SK-N-SH (cell line): ENCODE measurements around the gene PDCD1. TPM values are rescaled to one million over a fixed set of nuclear protein-coding genes. Genes with fewer than 3 reads are reported as not detected.

Experiments used
- CTCF ChIA-PET: fragments of 300-600, 350-600 bp; formaldehyde crosslinking; extraction: SDS; loops from one replicate; lab custom pipeline; 2021; lab: Yijun Ruan, JAX
- POLR2A ChIA-PET: fragments of 350-600 bp; sonication (Branson Sonifier 250); formaldehyde crosslinking; extraction: SDS; loops from one replicate; lab custom pipeline; 2020; ENCODE audit warnings: antibody characterized with exemption, inconsistent platforms; lab: Yijun Ruan, JAX
- DNase-seq: peaks from one replicate; pipeline ENCODE4 v3.0.0; 2012
- H2AFZ ChIP-seq: fragments of 200-600 bp; sonication (generic); 2 replicates; pipeline ENCODE4 v1.8.1; 2016; ENCODE audit warnings: antibody characterized with exemption, mild to moderate bottlenecking, low read depth
- H3F3A ChIP-seq: fragments of 200-600 bp; sonication (generic); replicated peaks from 2 replicates; pipeline ENCODE3; 2016; ENCODE audit warnings: antibody characterized with exemption, mild to moderate bottlenecking; ENCODE audit not compliant: insufficient read depth
- H3K27ac ChIP-seq, 2 experiments: fragments of 200-500 bp in 1 of 2; fragments of 200-600 bp in 1 of 2; sonication (Bioruptor generic) in 1 of 2; sonication (generic), shearing (Covaris generic) in 1 of 2; 2 replicates each; pipeline versions ENCODE4 v1.5.1 to v1.6.1; 2014 to 2016; ENCODE audit warnings: low read depth in 2 of 2, inconsistent platforms in 1 of 2, low read length in 1 of 2, mild to moderate bottlenecking in 1 of 2, mixed read lengths in 1 of 2
- H3K27me3 ChIP-seq: fragments of 200-600 bp; sonication (generic), shearing (Covaris generic); 2 replicates; pipeline ENCODE4 v1.6.1; 2016; ENCODE audit warnings: mixed run types; ENCODE audit not compliant: insufficient read depth
- H3K36me3 ChIP-seq, 2 experiments: fragments of 200-500 bp in 1 of 2; fragments of 200-600 bp in 1 of 2; sonication (Bioruptor generic) in 1 of 2; sonication (generic) in 1 of 2; replicated peaks in 1 of 2; 2 replicates each; pipeline versions ENCODE3 to v1.5.1; 2014 to 2016; ENCODE audit warnings: low read length in 1 of 2, mild to moderate bottlenecking in 1 of 2; ENCODE audit not compliant: insufficient read depth in 2 of 2, control insufficient read depth in 1 of 2
- H3K4me1 ChIP-seq, 2 experiments: fragments of 200-500 bp in 1 of 2; fragments of 200-600 bp in 1 of 2; sonication (Bioruptor generic) in 1 of 2; sonication (generic), shearing (Covaris generic) in 1 of 2; 2 replicates each; pipeline versions ENCODE4 v1.5.1 to v1.6.1; 2014 to 2016; ENCODE audit warnings: low read depth in 1 of 2, low read length in 1 of 2, mixed run types in 1 of 2; ENCODE audit not compliant: insufficient read depth in 2 of 2, control insufficient read depth in 1 of 2
- H3K4me2 ChIP-seq: fragments of 200-600 bp; sonication (generic), shearing (Covaris generic); 2 replicates; pipeline ENCODE4 v1.6.1; 2017; ENCODE audit warnings: mixed run types
- H3K4me3 ChIP-seq, 2 experiments: fragments of 200-500 bp in 1 of 2; fragments of 200-600 bp in 1 of 2; sonication (Bioruptor generic) in 1 of 2; sonication (generic), shearing (Covaris generic) in 1 of 2; 2 replicates each; pipeline versions ENCODE4 v1.5.1 to v1.8.1; 2014 to 2016; ENCODE audit warnings: low read depth in 2 of 2, inconsistent platforms in 1 of 2, low read length in 1 of 2, mild to moderate bottlenecking in 1 of 2, mixed read lengths in 1 of 2, moderate library complexity in 1 of 2
- H3K79me2 ChIP-seq: fragments of 200-600 bp; sonication (generic); 2 replicates; pipeline ENCODE4 v1.8.1; 2017; ENCODE audit warnings: mild to moderate bottlenecking; ENCODE audit not compliant: insufficient read depth
- H3K9ac ChIP-seq: fragments of 200-600 bp; sonication (generic); 2 replicates; pipeline ENCODE4 v1.6.1; 2017; ENCODE audit warnings: mixed run types
- H3K9me2 ChIP-seq: fragments of 200-600 bp; sonication (generic); 2 replicates; pipeline ENCODE4 v1.6.1; 2017; ENCODE audit warnings: mixed run types
- H3K9me3 ChIP-seq: fragments of 200-600 bp; sonication (generic); 2 replicates; pipeline ENCODE4 v1.6.1; 2017; ENCODE audit warnings: mixed run types, mild to moderate bottlenecking, moderate library complexity
- H4K20me1 ChIP-seq: fragments of 200-600 bp; sonication (generic); 2 replicates; pipeline ENCODE4 v1.6.1; 2017; ENCODE audit warnings: mild to moderate bottlenecking, mixed run types; ENCODE audit not compliant: insufficient read depth
- FOXJ3 ChIP-seq: sonication (generic); formaldehyde crosslinking; IDR thresholded peaks from 2 replicates; pipeline ENCODE4 v1.5.1; 2020; ENCODE audit warnings: mild to moderate bottlenecking, missing genetic modification reagents
- FOXM1 ChIP-seq: IDR thresholded peaks from 2 replicates; pipeline ENCODE4 v1.4.0; 2012; ENCODE audit warnings: low read depth, mild to moderate bottlenecking
- MXI1 ChIP-seq: IDR thresholded peaks from 2 replicates; pipeline ENCODE4 v1.6.1; 2012; ENCODE audit warnings: mild to moderate bottlenecking, low read depth, low read length, improper control_type of control experiment
- NRF1 ChIP-seq: IDR thresholded peaks from 2 replicates; pipeline ENCODE4 v1.6.1; 2012; ENCODE audit warnings: low read depth, mild to moderate bottlenecking, low read length
- RFX5 ChIP-seq: IDR thresholded peaks from 2 replicates; pipeline ENCODE4 v1.6.1; 2012; ENCODE audit warnings: mild to moderate bottlenecking, improper control_type of control experiment, low read length
- RXRA ChIP-seq: IDR thresholded peaks from 2 replicates; pipeline ENCODE4 v1.4.0; 2012; ENCODE audit warnings: low read depth, mild to moderate bottlenecking, borderline replicate concordance
- SMC3 ChIP-seq: IDR thresholded peaks from 2 replicates; pipeline ENCODE4 v1.6.1; 2012; ENCODE audit warnings: low read depth, low read length, improper control_type of control experiment
- WGBS: methylation state at CpG from one replicate; pipeline ENCODE4 v1.1.6; 2017; ENCODE audit warnings: low lambda C conversion rate; 5-methylcytosine and 5-hydroxymethylcytosine counted together
- polyA plus RNA-seq, 3 experiments: library from polyadenylated mRNA; depleted of rRNA; stranded (reverse); fragments of >200 nt; gene quantifications; 2 replicates each; pipeline ENCODE4 v1.2.3, GENCODE V29; 2012
- TF ChIP-seq, protein P1 (sequence below): IDR thresholded peaks from 2 replicates; pipeline ENCODE4 v1.6.1; 2012; ENCODE audit warnings: mild to moderate bottlenecking, low read depth, low read length, moderate library complexity
- TF ChIP-seq, protein P2 (sequence below): fragments of 150-350 bp; IDR thresholded peaks from 2 replicates; pipeline ENCODE4 v1.6.1; 2016; ENCODE audit warnings: mild to moderate bottlenecking, low read depth, low read length
- TF ChIP-seq, protein P3 (sequence below): fragments of 150-350 bp; IDR thresholded peaks from 2 replicates; pipeline ENCODE4 v1.6.1; 2017; ENCODE audit warnings: antibody characterized with exemption, low read length, low read depth, borderline replicate concordance
- TF ChIP-seq, protein P4 (sequence below): IDR thresholded peaks from 2 replicates; pipeline ENCODE4 v1.4.0; 2012; ENCODE audit warnings: low read depth
- TF ChIP-seq, protein P5 (sequence below): IDR thresholded peaks from 2 replicates; pipeline ENCODE4; 2012
- TF ChIP-seq, protein P6 (sequence below): IDR thresholded peaks from 2 replicates; pipeline ENCODE4 v1.4.0; 2012; ENCODE audit warnings: low read depth, borderline replicate concordance

Gene PDCD1
- polyA plus RNA-seq, 1 of the 3 experiments (the other 2 are of a cell fraction), result not detected

DNA sequence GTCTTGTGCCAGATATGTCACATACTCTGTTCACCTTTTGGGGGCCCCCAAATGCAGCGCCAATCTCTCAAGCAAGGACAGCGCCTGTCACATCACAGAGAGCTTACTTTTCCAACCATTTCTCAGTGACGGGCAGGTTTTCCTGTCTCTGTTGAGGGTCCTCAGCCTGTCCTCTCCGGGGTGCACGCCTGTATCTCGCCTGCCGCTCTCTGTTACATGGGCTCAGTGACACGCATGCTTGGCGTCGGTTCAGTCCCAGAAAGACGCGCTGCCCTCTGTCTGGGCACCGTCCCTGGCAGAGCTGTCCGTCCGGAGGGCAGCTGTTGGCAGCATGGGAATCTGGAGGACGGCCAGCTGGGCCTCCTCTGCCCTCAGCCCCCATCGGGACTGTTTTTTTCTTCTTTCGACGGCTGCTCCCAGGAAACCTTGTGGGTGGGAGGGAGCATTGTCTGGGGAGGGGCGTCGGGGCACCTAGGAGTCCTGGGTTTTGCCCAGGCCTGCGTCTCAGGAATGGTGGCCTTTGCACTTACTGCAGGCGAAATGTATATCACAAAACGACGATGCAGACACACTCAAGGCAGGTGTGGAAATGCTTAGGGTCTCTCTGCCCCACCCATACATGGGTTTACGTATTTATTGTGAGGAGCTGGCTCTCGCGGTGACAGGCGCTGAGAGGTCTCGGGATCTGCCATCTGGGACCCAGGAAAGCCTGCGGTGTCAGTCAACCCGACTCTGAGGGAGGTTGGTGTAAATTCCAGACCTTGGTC lies 41.7 kb upstream of the PDCD1 start:
- peaks cover 0 to 23% of the 10 kb centered on the region in 2 experiments; a peak in 1 of 4 replicates for H3K4me1 ChIP-seq
- no peak for DNase-seq
- H3K9ac ChIP-seq, result no peak overlapping the region

More for the DNA sequence above, 41.7 kb upstream of the PDCD1 start:
- Histone ChIP-seq H2AFZ (no peak overlapping the region), H3K27ac (no peak overlapping the region; a peak in 1 of 4 replicates), H3K36me3 (no peaks in the 10 kb centered on the region), H3K9me3 (no peaks in the 10 kb centered on the region), H4K20me1 (no peaks in the 10 kb centered on the region), H3K9me2 (no peaks in the 10 kb centered on the region), H3K4me3 (no peak overlapping the region), H3K27me3 (no peaks in the 10 kb centered on the region), H3K79me2 (no peaks in the 10 kb centered on the region), H3K4me2 (no peak overlapping the region), H3F3A (no peaks in the 10 kb centered on the region)
- CTCF ChIA-PET, result no interaction called here
- POLR2A ChIA-PET, result no interaction called here
- TF ChIP-seq RXRA (no peak), FOXM1 (no peak), RFX5 (no peak), SMC3 (no peak), FOXJ3 (no peak), NRF1 (no peak), MXI1 (no peak)
- TF ChIP-seq, protein P1, sequence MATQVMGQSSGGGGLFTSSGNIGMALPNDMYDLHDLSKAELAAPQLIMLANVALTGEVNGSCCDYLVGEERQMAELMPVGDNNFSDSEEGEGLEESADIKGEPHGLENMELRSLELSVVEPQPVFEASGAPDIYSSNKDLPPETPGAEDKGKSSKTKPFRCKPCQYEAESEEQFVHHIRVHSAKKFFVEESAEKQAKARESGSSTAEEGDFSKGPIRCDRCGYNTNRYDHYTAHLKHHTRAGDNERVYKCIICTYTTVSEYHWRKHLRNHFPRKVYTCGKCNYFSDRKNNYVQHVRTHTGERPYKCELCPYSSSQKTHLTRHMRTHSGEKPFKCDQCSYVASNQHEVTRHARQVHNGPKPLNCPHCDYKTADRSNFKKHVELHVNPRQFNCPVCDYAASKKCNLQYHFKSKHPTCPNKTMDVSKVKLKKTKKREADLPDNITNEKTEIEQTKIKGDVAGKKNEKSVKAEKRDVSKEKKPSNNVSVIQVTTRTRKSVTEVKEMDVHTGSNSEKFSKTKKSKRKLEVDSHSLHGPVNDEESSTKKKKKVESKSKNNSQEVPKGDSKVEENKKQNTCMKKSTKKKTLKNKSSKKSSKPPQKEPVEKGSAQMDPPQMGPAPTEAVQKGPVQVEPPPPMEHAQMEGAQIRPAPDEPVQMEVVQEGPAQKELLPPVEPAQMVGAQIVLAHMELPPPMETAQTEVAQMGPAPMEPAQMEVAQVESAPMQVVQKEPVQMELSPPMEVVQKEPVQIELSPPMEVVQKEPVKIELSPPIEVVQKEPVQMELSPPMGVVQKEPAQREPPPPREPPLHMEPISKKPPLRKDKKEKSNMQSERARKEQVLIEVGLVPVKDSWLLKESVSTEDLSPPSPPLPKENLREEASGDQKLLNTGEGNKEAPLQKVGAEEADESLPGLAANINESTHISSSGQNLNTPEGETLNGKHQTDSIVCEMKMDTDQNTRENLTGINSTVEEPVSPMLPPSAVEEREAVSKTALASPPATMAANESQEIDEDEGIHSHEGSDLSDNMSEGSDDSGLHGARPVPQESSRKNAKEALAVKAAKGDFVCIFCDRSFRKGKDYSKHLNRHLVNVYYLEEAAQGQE, result no peak
- TF ChIP-seq, protein P2, sequence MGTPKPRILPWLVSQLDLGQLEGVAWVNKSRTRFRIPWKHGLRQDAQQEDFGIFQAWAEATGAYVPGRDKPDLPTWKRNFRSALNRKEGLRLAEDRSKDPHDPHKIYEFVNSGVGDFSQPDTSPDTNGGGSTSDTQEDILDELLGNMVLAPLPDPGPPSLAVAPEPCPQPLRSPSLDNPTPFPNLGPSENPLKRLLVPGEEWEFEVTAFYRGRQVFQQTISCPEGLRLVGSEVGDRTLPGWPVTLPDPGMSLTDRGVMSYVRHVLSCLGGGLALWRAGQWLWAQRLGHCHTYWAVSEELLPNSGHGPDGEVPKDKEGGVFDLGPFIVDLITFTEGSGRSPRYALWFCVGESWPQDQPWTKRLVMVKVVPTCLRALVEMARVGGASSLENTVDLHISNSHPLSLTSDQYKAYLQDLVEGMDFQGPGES, result no peak
- TF ChIP-seq, protein P3, sequence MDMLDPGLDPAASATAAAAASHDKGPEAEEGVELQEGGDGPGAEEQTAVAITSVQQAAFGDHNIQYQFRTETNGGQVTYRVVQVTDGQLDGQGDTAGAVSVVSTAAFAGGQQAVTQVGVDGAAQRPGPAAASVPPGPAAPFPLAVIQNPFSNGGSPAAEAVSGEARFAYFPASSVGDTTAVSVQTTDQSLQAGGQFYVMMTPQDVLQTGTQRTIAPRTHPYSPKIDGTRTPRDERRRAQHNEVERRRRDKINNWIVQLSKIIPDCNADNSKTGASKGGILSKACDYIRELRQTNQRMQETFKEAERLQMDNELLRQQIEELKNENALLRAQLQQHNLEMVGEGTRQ, result no peak
- TF ChIP-seq, protein P4, sequence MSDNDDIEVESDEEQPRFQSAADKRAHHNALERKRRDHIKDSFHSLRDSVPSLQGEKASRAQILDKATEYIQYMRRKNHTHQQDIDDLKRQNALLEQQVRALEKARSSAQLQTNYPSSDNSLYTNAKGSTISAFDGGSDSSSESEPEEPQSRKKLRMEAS, result no peak
- TF ChIP-seq, protein P5, sequence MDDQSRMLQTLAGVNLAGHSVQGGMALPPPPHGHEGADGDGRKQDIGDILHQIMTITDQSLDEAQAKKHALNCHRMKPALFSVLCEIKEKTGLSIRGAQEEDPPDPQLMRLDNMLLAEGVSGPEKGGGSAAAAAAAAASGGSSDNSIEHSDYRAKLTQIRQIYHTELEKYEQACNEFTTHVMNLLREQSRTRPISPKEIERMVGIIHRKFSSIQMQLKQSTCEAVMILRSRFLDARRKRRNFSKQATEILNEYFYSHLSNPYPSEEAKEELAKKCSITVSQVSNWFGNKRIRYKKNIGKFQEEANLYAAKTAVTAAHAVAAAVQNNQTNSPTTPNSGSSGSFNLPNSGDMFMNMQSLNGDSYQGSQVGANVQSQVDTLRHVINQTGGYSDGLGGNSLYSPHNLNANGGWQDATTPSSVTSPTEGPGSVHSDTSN, result no peak
- TF ChIP-seq, protein P6, sequence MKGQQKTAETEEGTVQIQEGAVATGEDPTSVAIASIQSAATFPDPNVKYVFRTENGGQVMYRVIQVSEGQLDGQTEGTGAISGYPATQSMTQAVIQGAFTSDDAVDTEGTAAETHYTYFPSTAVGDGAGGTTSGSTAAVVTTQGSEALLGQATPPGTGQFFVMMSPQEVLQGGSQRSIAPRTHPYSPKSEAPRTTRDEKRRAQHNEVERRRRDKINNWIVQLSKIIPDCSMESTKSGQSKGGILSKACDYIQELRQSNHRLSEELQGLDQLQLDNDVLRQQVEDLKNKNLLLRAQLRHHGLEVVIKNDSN, result no peak
- WGBS, result 86% methylated on average over 28 of the region's 32 CpGs
